Astrocyte (in vitro differentiated cells and primary cell): ENCODE data around the gene GGNBP2. TPM values are rescaled to one million over a fixed set of nuclear protein-coding genes. Genes with fewer than 3 reads are reported as not detected.

Source experiments
- DNase-seq: peaks from one replicate; pipeline ENCODE4 v3.0.0-alpha.2; 2010; ENCODE audit warnings: low read depth
- FAIRE-seq: peaks from 2 replicates; lab custom pipeline; 2011; peaks lifted over from hg19 to GRCh38; lab: Jason Lieb, UNC
- H2AFZ ChIP-seq: 2 replicates; pipeline ENCODE4 v1.6.0; 2012; ENCODE audit warnings: low read depth, low read length, inconsistent platforms
- H3K27ac ChIP-seq: 2 replicates; pipeline ENCODE4 v1.5.1; 2011; ENCODE audit warnings: low read depth, low read length, inconsistent platforms
- H3K27me3 ChIP-seq: 2 replicates; pipeline ENCODE4 v1.6.0; 2011; ENCODE audit warnings: low read length, inconsistent platforms; ENCODE audit not compliant: insufficient read depth
- H3K36me3 ChIP-seq: 2 replicates; pipeline ENCODE4 v1.5.1; 2011; ENCODE audit warnings: low read length, inconsistent platforms; ENCODE audit not compliant: insufficient read depth
- H3K4me1 ChIP-seq: 2 replicates; pipeline ENCODE4 v1.5.1; 2011; ENCODE audit warnings: low read length, inconsistent platforms; ENCODE audit not compliant: insufficient read depth
- H3K4me2 ChIP-seq: 2 replicates; pipeline ENCODE4 v1.6.0; 2012; ENCODE audit warnings: low read length, inconsistent platforms
- H3K4me3 ChIP-seq: 2 replicates; pipeline ENCODE4 v1.5.1; 2011; ENCODE audit warnings: low read depth, mild to moderate bottlenecking, low read length, inconsistent platforms; ENCODE audit not compliant: insufficient read depth
- H3K79me2 ChIP-seq: 2 replicates; pipeline ENCODE4 v1.6.0; 2012; ENCODE audit warnings: mild to moderate bottlenecking, low read length, inconsistent platforms; ENCODE audit not compliant: insufficient read depth
- H3K9ac ChIP-seq: 2 replicates; pipeline ENCODE4 v1.6.0; 2012; ENCODE audit warnings: mild to moderate bottlenecking, low read length, inconsistent platforms
- H3K9me3 ChIP-seq: 2 replicates; pipeline ENCODE4 v1.5.1; 2012; ENCODE audit warnings: low read depth, mild to moderate bottlenecking, low read length, inconsistent platforms; ENCODE audit not compliant: insufficient read depth
- H4K20me1 ChIP-seq: 2 replicates; pipeline ENCODE4 v1.6.0; 2012; ENCODE audit warnings: low read length, inconsistent platforms; ENCODE audit not compliant: insufficient read depth
- H3K27ac Mint-ChIP-seq: one replicate; pipeline ENCODE4 v1.8.0; 2021; ENCODE audit warnings: mild to moderate bottlenecking, mixed read lengths; ENCODE audit not compliant: unreplicated experiment
- H3K27me3 Mint-ChIP-seq: one replicate; pipeline ENCODE4 v1.8.0; 2021; ENCODE audit warnings: low read depth, mixed read lengths; ENCODE audit not compliant: unreplicated experiment
- H3K36me3 Mint-ChIP-seq: one replicate; pipeline ENCODE4 v1.8.0; 2021; ENCODE audit warnings: low read depth, mixed read lengths; ENCODE audit not compliant: unreplicated experiment
- H3K4me1 Mint-ChIP-seq: one replicate; pipeline ENCODE4 v1.8.0; 2021; ENCODE audit warnings: low read depth, mixed read lengths; ENCODE audit not compliant: unreplicated experiment
- H3K4me3 Mint-ChIP-seq: one replicate; pipeline ENCODE4 v1.8.0; 2021; ENCODE audit warnings: mild to moderate bottlenecking, moderate library complexity, mixed read lengths; ENCODE audit not compliant: unreplicated experiment
- H3K9me3 Mint-ChIP-seq: one replicate; pipeline ENCODE4 v1.8.0; 2021; ENCODE audit warnings: mild to moderate bottlenecking, mixed read lengths; ENCODE audit not compliant: unreplicated experiment
- CTCF ChIP-seq: IDR thresholded peaks from 2 replicates; pipeline ENCODE4 v1.5.1; 2011; ENCODE audit warnings: low read depth, mild to moderate bottlenecking, inconsistent platforms, low read length, moderate library complexity; ENCODE audit not compliant: insufficient read depth
- EZH2 ChIP-seq: IDR thresholded peaks from 2 replicates; pipeline ENCODE4 v1.6.1; 2012; ENCODE audit warnings: mild to moderate bottlenecking, low read length, inconsistent platforms; ENCODE audit not compliant: insufficient read depth
- total RNA-seq: library from RNA; stranded (reverse); gene quantifications from 2 replicates; pipeline ENCODE4 v1.2.1, GENCODE V29; 2021

Gene GGNBP2
- total RNA-seq, 1 donor from 2014 or later: 80.8 TPM

DNA sequence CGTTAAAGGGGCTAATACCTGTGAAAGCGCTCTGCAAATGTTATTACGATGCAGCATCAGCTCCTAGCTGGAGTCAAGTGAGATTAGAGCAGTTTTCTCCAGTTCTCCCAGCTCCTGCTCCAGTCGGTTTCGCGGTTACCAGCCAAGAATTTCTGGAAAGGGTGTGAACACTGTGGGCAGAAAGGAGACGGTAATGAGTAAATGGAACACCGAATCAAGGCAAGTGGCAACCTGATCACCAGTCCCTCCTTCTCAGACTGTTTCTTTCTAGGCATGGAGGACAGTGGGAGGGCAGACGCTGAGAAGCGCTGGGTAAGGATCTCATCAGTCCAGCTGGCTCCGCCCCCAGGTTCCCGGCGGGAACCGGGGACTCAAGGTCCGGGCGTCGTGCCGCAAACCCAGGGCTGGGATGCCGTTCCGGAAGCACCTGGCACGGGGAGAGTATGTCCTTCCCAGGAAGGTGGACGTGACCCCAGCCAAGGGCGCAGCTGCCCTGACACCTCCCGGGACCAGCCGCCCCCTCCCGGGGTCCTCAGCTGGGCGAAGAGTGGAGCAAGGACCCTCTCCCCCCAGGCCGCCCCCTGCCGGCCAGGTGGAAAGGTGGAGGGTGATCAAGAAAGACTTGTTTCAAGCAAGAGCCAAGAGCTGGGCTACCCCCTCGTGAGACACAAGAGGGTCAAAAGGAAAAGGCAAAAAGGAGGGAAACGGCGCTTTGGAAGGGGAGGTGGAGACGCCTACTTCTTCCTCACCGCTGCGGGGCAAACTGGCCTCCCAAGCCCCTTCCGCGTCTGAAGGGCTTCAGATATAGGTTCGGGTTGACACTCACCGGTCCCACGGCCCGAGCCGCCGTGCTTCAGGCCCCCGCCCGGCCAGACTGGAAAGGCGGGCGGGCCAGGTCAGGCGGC lies 10.5 kb upstream of the GGNBP2 start:
- H3K9ac ChIP-seq: peak overlapping the region; percentile 93
- no peaks in the 10 kb centered on the region for H3K27me3 ChIP-seq
- peak overlapping the region; percentile 93 for H3K27ac ChIP-seq
- peaks cover 16% of the 10 kb centered on the region for H3K4me1 ChIP-seq
- TF ChIP-seq EZH2: no peak
- peak; percentile 23 for TF ChIP-seq CTCF
- H3K4me1 Mint-ChIP-seq: peaks cover 6% of the 10 kb centered on the region
- H3K36me3 ChIP-seq: peaks cover 17% of the 10 kb centered on the region
- peaks cover 13% of the 10 kb centered on the region for H3K36me3 Mint-ChIP-seq
- peak overlapping the region; percentile 81 for H2AFZ ChIP-seq
- H3K4me3 Mint-ChIP-seq: peak overlapping the region; percentile 96
- H3K4me3 ChIP-seq: peak overlapping the region; percentile 75
- peak; percentile 43 for DNase-seq
- H3K9me3 Mint-ChIP-seq: no peaks in the 10 kb centered on the region
- peak overlapping the region; percentile 97 for H3K27ac Mint-ChIP-seq
- peak overlapping the region; percentile 97 for H3K4me2 ChIP-seq
- no peaks in the 10 kb centered on the region for H3K27me3 Mint-ChIP-seq
- no peak for FAIRE-seq
- peaks cover 4% of the 10 kb centered on the region for H4K20me1 ChIP-seq
- no peaks in the 10 kb centered on the region for H3K9me3 ChIP-seq
- H3K79me2 ChIP-seq: peaks cover 45% of the 10 kb centered on the region

- Mint-ChIP-seq H3K4me1 (peaks cover 4% of the 10 kb centered on the region), H3K27ac (peak within 1 kb of the TSS; percentile 97), H3K9me3 (no peaks in the 10 kb centered on the region), H3K4me3 (peak within 1 kb of the TSS; percentile 96), H3K36me3 (peaks cover 11% of the 10 kb centered on the region), H3K27me3 (no peaks in the 10 kb centered on the region)
- Histone ChIP-seq H3K79me2 (peaks cover 45% of the 10 kb centered on the region), H4K20me1 (no peaks in the 10 kb centered on the region), H3K9me3 (no peaks in the 10 kb centered on the region), H3K4me3 (peak within 1 kb of the TSS; percentile 75), H3K4me1 (peaks cover 11% of the 10 kb centered on the region), H3K36me3 (peaks cover 17% of the 10 kb centered on the region), H3K27me3 (no peaks in the 10 kb centered on the region), H3K9ac (peak within 1 kb of the TSS; percentile 93), H2AFZ (peak within 1 kb of the TSS; percentile 81), H3K27ac (peak within 1 kb of the TSS; percentile 93), H3K4me2 (peak within 1 kb of the TSS; percentile 97)
- peak; percentile 81 for DNase-seq
- TF ChIP-seq EZH2 (no peak), CTCF (no peak)
- FAIRE-seq: no peak
These were observed 9.7 kb upstream of the GGNBP2 start, which contains the start of the genes MYO19 and PIGW for GRCh38 chr17:36534840-36535668. Gene MYO19 (minus strand): TSS chr17:36534868. CDS start chr17:36532538, 2,330 bp downstream. Gene PIGW (plus strand): TSS chr17:36534987. CDS start chr17:36537102, 2,115 bp downstream.
